MM.1S (cell line): ENCODE data around the gene PAQR5.
"Not testable (repeated sequence)": the region's sequence is repeated elsewhere in the genome, so short reads cannot be mapped to it uniquely, and the experiment has no call there.

Source experiments
- DNase-seq: peaks from one replicate; pipeline ENCODE4 v3.0.0-alpha.2; 2015
- H2AFZ ChIP-seq: fragments of 300-600 bp; sonication (generic); 2 replicates; pipeline ENCODE4 v1.6.0; 2016; ENCODE audit warnings: antibody characterized with exemption, low read length
- H3F3A ChIP-seq: fragments of 300-600 bp; sonication (generic); 2 replicates; pipeline ENCODE4 v1.6.1; 2016; ENCODE audit warnings: mild to moderate bottlenecking, antibody characterized with exemption, low read length, moderate library complexity, mixed read lengths; ENCODE audit not compliant: insufficient read depth
- H3K27ac ChIP-seq: fragments of 300-600 bp; sonication (generic); 2 replicates; pipeline ENCODE4 v1.5.1; 2016; ENCODE audit warnings: mild to moderate bottlenecking, low read length
- H3K27me3 ChIP-seq: fragments of 300-600 bp; sonication (generic); replicated peaks from 2 replicates; pipeline ENCODE4 v1.6.0; 2016; ENCODE audit warnings: low read length; ENCODE audit not compliant: insufficient read depth
- H3K36me3 ChIP-seq: fragments of 300-600 bp; sonication (generic); replicated peaks from 2 replicates; pipeline ENCODE4 v1.6.1; 2016; ENCODE audit warnings: mild to moderate bottlenecking, low read length, mixed read lengths; ENCODE audit not compliant: insufficient read depth
- H3K4me1 ChIP-seq: fragments of 300-600 bp; sonication (generic); 2 replicates; pipeline ENCODE4 v1.6.1; 2016; ENCODE audit warnings: low read length, mixed read lengths
- H3K4me2 ChIP-seq: fragments of 300-600 bp; sonication (generic); 2 replicates; pipeline ENCODE4 v1.6.0; 2016; ENCODE audit warnings: low read depth, low read length
- H3K4me3 ChIP-seq: fragments of 300-600 bp; sonication (generic); 2 replicates; pipeline ENCODE4 v1.5.1; 2016; ENCODE audit warnings: low read length, mixed read lengths
- H3K79me2 ChIP-seq: fragments of 300-600 bp; sonication (generic); 2 replicates; pipeline ENCODE4 v1.6.1; 2016; ENCODE audit warnings: mixed run types, low read length, mixed read lengths
- H3K9ac ChIP-seq: fragments of 300-600 bp; sonication (generic); 2 replicates; pipeline ENCODE4 v1.6.1; 2016; ENCODE audit warnings: low read length, mixed read lengths
- H3K9me2 ChIP-seq: fragments of 300-600 bp; sonication (generic); replicated peaks from 2 replicates; pipeline ENCODE4 v1.6.1; 2016; ENCODE audit warnings: mild to moderate bottlenecking, low read length, mixed read lengths; ENCODE audit not compliant: insufficient read depth
- H3K9me3 ChIP-seq: fragments of 300-600 bp; sonication (generic); replicated peaks from 2 replicates; pipeline ENCODE4 v1.6.1; 2016; ENCODE audit warnings: mild to moderate bottlenecking, low read length, mixed read lengths; ENCODE audit not compliant: insufficient read depth
- H4K20me1 ChIP-seq: fragments of 300-600 bp; sonication (generic); 2 replicates; pipeline ENCODE4 v1.6.1; 2016; ENCODE audit warnings: mild to moderate bottlenecking, low read length, moderate library complexity, mixed read lengths; ENCODE audit not compliant: insufficient read depth
- EZH2 ChIP-seq: fragments of 300-600 bp; sonication (generic); optimal IDR thresholded peaks from 2 replicates; pipeline ENCODE3; 2017; ENCODE audit warnings: low read depth, mild to moderate bottlenecking, antibody characterized with exemption, low read length, mixed read lengths
- EZH2phosphoT487 ChIP-seq: fragments of 300-600 bp; sonication (generic); IDR thresholded peaks from 2 replicates; pipeline ENCODE4 v1.6.1; 2018; ENCODE audit warnings: antibody characterized with exemption, low read length
- TF ChIP-seq, protein P1 (sequence below): fragments of 300-600 bp; sonication (generic); IDR thresholded peaks from 2 replicates; pipeline ENCODE4 v1.5.1; 2016; ENCODE audit warnings: antibody characterized with exemption, low read length, mixed read lengths

Gene PAQR5

DNA sequence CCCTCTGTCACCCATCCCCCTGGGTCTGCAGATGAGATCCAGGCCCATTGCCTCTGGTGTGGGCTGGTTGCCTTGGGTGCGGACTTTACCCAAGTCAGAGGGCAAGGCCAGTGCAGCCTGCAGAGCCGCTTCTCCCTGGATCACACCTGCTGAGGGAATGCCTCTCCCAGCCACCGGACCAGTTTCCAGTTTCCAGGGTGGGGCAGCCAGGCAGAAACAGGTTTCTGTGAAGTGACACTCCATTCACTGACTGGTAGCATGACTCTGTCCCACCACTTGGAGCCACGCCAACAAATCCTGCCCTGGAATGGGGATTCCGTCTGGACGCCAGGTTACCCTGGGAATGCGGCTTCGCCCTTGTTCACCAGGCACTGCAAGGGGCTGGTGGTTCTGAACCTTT, 30.0 kb downstream of the PAQR5 start:
- H3K4me3 ChIP-seq, result no peak overlapping the region
- H3K79me2 ChIP-seq, result no peaks in the 10 kb centered on the region
- TF ChIP-seq EZH2phosphoT487 (no peak), EZH2 (no peak)
- TF ChIP-seq, protein P1, sequence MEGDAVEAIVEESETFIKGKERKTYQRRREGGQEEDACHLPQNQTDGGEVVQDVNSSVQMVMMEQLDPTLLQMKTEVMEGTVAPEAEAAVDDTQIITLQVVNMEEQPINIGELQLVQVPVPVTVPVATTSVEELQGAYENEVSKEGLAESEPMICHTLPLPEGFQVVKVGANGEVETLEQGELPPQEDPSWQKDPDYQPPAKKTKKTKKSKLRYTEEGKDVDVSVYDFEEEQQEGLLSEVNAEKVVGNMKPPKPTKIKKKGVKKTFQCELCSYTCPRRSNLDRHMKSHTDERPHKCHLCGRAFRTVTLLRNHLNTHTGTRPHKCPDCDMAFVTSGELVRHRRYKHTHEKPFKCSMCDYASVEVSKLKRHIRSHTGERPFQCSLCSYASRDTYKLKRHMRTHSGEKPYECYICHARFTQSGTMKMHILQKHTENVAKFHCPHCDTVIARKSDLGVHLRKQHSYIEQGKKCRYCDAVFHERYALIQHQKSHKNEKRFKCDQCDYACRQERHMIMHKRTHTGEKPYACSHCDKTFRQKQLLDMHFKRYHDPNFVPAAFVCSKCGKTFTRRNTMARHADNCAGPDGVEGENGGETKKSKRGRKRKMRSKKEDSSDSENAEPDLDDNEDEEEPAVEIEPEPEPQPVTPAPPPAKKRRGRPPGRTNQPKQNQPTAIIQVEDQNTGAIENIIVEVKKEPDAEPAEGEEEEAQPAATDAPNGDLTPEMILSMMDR, result no peak
- H3K4me1 ChIP-seq, result no peaks in the 10 kb centered on the region
- no peak for DNase-seq
- no peak overlapping the region for H3K4me2 ChIP-seq
- H3K36me3 ChIP-seq, result no peaks in the 10 kb centered on the region
- no peak overlapping the region for H2AFZ ChIP-seq
- no peaks in the 10 kb centered on the region for H4K20me1 ChIP-seq
- no peaks in the 10 kb centered on the region for H3F3A ChIP-seq
- H3K9me3 ChIP-seq, result no peaks in the 10 kb centered on the region
- no peaks in the 10 kb centered on the region for H3K27me3 ChIP-seq
- H3K27ac ChIP-seq, result no peak overlapping the region
- no peak overlapping the region for H3K9ac ChIP-seq
- H3K9me2 ChIP-seq, result no peaks in the 10 kb centered on the region

DNA sequence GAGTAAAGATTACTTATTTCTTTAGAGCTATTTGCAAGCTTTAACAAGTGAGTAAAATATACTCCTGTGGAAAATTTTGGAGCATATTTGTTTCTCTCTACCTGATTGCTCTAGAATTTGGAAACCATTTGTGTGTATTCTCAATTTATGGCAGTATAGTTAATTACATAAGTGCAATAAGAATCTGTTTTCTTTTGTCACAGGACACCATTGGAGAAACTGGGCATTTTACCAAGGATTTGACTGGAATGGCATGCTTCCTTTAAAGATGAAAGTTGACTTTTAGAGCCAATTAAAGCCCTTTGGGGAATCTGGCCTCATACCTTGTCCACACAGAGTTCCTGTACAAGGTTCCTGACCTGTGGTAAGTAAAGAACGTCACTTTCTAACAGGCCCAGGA, 38.4 kb downstream of the PAQR5 start:
- Histone ChIP-seq H2AFZ (no peak overlapping the region), H3F3A (no peaks in the 10 kb centered on the region), H3K79me2 (no peaks in the 10 kb centered on the region), H4K20me1 (no peaks in the 10 kb centered on the region), H3K9me3 (no peaks in the 10 kb centered on the region), H3K9me2 (no peaks in the 10 kb centered on the region), H3K9ac (no peak overlapping the region), H3K27ac (no peak overlapping the region), H3K36me3 (no peaks in the 10 kb centered on the region), H3K27me3 (no peaks in the 10 kb centered on the region), H3K4me2 (no peak overlapping the region), H3K4me3 (no peak overlapping the region), H3K4me1 (no peaks in the 10 kb centered on the region)
- TF ChIP-seq EZH2phosphoT487 (no peak), EZH2 (no peak)
- TF ChIP-seq, protein P1, result no peak
- no peak for DNase-seq

DNA sequence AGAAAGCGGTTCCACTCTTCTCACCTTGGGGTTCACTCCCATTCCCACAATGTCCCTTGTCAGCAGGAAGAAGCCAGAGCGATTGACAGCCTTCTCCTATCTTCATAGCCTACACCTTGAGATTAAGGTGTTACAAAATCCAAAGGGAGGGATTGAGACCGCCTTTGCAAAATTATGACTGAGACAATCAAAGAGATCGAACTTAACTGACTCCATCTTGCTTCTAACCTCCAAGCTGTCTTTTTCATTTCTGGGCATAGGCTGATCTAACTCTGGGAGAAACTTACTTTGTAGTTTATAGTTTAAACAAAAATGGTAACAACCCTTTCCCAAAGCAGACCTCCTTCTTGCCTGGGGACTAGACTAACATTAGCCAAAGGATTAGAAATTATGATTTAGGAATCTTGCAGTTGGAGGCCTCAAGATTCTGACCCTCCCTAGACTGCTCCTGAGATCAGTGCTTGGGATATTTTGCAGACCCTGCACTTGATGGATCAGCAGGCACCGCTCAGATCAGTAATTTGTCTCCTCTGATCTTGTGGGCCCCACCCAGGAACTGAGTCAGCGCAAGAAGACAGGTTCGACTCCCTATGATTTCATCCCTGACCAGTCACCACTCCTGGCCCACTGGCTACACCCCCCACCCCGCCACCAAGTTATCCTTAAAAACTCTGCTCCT, 40.0 kb downstream of the PAQR5 start:
- no peak for DNase-seq
- no peaks in the 10 kb centered on the region for H3K9me3 ChIP-seq
- no peaks in the 10 kb centered on the region for H3K79me2 ChIP-seq
- H3F3A ChIP-seq, result no peaks in the 10 kb centered on the region
- H3K27ac ChIP-seq, result no peak overlapping the region
- no peaks in the 10 kb centered on the region for H3K36me3 ChIP-seq
- H3K4me2 ChIP-seq, result no peak overlapping the region
- H2AFZ ChIP-seq, result no peak overlapping the region
- H3K9ac ChIP-seq, result no peak overlapping the region
- H3K4me1 ChIP-seq, result no peaks in the 10 kb centered on the region
- no peak overlapping the region for H3K4me3 ChIP-seq
- H3K27me3 ChIP-seq, result no peaks in the 10 kb centered on the region
- no peaks in the 10 kb centered on the region for H3K9me2 ChIP-seq
- H4K20me1 ChIP-seq, result no peaks in the 10 kb centered on the region
- TF ChIP-seq, protein P1, result no peak
- no peak for TF ChIP-seq EZH2phosphoT487
- TF ChIP-seq EZH2, result no peak

DNA sequence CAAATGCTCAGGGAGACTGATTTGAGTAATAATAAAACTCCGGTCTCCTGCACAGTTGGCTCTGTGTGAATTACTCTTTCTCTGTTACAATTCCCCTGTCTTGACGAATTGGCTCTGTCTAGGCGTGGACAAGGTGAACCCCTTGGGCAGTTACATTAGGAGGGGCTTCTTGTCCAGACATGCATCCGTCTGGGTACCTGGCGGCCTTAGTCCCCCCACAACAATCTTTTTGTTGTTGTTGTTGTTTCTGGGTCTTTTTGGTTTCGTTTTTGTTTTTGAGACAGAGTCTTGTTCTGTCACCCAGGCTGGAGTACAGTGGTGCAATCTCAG, 40.5 kb downstream of the PAQR5 start:
- DNase-seq, H3K9me3 ChIP-seq, H3K9ac ChIP-seq, H3K4me1 ChIP-seq, H3K4me2 ChIP-seq, H3F3A ChIP-seq, H3K27me3 ChIP-seq, H3K4me3 ChIP-seq, H3K9me2 ChIP-seq, H2AFZ ChIP-seq, H3K79me2 ChIP-seq, H3K27ac ChIP-seq, H4K20me1 ChIP-seq, H3K36me3 ChIP-seq: not testable (repeated sequence)
